Frontal cortex (tissue), 4 donors: ENCODE results near the gene MT1X. TPM values are rescaled to one million over a fixed set of nuclear protein-coding genes. Genes with fewer than 3 reads are reported as not detected.
"Not testable (repeated sequence)": the region's sequence is repeated elsewhere in the genome, so short reads cannot be mapped to it uniquely, and the experiment has no call there.

Experiments
- DNase-seq, 2 donors: peaks; one replicate each; pipeline ENCODE4 v3.0.0; 2012; ENCODE audit warnings: low spot score in 2 of 2
- FAIRE-seq: peaks from 2 replicates; lab custom pipeline; 2012; peaks lifted over from hg19 to GRCh38; lab: Jason Lieb, UNC
- total RNA-seq: library from RNA; depleted of rRNA; stranded (reverse); fragments of >200 nt; gene quantifications from one replicate; pipeline ENCODE4 v1.2.3, GENCODE V29; 2014
- donor health status: control.
- donor health status: control.
- donor health status: control.

MT1X gene
- total RNA-seq, 1 donor from 2014 or later, result 7.7 TPM

- not testable (repeated sequence) for DNase-seq, FAIRE-seq
Observed at GRCh38 chr16:56674570-56674969, 7.7 kb upstream of the MT1X start.

- no peak for FAIRE-seq
- no peak for DNase-seq
Observed at GRCh38 chr16:56675685-56676210, 6.5 kb upstream of the MT1X start.

DNA sequence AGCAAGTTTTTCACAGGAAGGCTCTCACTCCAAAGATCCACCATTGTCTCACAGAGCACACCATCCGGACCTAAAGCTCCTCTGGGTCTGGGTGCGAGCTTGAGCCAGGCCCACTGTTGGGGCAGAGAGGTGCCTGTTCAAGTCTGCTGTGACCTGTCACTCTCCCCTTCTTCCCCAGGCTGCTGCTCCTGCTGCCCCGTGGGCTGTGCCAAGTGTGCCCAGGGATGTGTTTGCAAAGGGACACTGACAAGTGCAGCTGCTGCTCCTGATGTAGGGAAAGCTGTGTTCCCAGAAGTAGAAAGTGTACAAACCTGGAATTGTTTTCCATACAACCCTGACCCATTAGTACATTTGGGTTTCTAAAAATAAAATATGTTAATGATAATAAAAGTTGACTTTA is 4.8 kb upstream of the MT1X start:
- DNase-seq (no peak), FAIRE-seq (no peak)

DNA sequence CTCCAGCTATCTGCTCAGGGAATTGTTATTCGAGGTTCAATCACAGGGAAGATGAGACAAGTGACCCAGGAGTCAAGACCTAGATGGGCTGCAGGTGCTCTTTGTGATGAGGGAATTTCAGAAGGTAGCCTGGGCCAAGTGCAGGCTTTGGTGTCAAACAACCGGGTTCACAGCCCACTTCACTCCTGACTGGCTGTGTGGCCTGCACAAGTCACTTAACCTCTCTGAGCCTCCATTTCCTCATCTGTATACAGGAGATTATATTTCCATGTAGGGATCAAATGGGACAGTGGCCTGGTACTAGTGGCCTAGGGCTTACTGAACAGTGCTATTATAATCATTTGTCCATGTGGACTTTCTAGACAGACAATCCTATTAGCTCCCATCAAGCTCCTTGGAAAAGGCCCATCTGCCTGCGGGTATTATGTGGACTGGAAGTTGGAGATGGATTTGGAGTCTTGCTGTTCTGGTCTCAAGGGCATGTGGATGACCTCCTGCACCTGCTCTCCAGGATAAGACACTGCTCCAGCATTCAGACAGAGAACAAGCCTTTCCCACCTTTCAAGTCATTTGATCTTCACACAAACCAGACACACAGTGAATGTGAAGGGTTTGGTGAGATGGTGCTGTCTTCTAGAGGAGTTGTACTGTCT is 3.1 kb upstream of the MT1X start:
- DNase-seq, result no peak
- no peak for FAIRE-seq

DNA sequence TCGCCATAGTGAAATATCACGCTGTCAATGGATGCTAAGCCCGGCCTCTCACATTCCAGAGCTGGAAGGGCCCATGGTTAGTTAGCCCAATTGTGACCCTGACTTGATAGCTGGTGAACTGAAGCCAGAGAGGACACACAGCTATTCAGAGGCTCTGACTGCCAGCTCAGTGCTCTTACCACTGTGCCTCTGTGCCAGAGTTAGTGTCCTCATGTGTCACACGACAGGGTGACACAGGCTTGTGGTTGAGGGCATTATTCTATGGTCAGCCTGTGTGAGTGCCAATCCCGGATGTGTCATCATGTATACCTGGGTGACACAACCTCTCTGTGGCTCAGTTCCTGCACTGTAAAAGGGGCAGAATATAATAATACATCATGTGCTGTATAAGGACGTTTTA is 2.5 kb upstream of the MT1X start:
- DNase-seq (no peak), FAIRE-seq (no peak)

DNA sequence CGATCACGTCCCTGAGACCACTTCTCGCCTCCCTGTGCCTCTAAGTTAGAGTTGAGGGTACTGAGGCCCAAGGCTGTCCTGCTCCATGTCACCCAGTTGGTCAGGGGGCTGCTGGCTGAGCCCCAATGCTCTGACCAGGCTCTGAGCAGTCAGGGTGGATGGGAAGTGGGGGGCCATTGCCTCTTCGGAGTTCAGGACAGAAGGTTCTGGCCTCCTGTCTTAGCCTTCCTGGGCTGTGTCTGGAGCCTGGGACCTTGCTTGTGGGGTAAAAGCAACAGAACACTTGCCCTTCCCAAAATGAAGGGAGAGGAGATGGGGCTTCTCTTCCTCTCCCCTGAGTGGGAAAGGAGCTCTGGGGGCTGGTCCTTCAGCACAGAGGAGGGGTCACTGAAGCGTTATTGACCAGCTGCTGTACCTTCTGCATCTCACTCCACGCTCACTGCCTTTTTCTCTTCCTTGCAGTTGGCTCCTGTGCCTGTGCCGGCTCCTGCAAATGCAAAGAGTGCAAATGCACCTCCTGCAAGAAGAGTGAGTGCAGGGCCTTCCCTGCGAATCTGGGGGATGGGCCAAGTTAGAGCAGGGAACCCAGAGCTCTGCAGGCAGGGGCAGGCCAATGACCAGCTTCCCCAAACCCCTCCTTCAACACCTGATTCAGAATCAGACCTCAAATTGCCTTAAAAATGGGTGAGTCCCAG is 580 bp downstream of the MT1X start:
- FAIRE-seq, result no peak

DNA sequence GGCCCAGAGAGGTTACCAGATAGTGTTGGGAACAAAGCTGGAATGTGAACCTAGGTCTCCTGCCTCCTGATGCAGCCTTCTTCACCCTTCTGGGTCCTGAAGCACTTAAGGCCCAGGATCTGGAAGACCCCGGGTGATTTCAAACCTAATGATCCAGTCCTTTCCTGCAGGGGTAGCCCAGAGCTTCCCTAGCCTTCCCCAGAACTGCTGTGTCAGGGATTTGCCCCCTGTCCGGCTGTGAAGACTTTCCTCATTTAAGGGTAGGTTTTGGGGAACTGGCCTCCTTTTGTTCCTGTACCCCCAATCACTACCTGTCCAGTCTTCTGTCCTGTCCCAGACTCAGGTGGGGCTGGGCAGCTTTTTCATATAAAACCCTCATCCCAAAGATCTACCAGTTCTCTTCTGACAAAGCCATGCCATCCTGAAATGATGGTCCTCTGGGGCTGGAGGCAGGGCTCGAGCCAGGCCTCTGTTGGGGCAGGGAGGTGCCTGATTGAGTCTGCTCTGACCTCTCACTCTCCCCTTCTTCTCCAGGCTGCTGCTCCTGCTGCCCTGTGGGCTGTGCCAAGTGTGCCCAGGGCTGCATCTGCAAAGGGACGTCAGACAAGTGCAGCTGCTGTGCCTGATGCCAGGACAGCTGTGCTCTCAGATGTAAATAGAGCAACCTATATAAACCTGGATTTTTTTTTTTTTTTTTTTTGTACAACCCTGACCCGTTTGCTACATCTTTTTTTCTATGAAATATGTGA is 1.3 kb downstream of the MT1X start:
- FAIRE-seq, result no peak
- no peak for DNase-seq

More for the DNA sequence above, 580 bp downstream of the MT1X start:
- no peak for DNase-seq

DNA sequence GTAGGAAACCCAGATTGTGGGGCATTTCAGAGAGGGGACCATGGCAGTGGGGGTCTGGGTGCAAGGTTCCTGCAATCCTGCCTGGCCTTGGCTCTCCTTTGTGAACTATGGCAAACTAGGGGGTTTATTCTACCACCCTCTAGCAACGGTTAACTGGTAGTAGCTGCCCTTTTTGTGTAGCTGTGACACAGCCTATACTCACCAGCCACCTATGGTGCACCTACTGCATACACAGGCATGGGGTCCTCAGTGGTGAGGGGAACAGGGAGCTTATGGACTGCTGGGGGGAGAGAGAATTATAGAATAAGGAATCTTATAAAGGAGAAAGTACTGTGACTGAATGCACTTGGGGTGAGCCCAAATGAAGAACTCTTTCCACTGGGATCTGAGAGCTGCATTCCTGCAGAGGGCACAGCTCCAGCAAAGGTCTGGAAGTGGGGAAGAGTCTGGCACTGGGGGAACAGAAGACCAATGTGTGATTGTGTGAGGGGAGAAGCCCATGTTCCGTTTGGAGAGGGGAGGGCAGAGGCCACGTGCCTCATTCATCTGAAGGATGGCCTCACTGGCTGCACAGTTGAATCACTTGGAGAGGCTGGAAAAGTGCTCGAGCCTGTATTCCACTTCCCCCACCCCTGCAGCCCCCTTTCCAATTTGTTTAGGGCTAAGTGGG is 2.1 kb downstream of the MT1X start:
- DNase-seq (no peak), FAIRE-seq (no peak)

DNA sequence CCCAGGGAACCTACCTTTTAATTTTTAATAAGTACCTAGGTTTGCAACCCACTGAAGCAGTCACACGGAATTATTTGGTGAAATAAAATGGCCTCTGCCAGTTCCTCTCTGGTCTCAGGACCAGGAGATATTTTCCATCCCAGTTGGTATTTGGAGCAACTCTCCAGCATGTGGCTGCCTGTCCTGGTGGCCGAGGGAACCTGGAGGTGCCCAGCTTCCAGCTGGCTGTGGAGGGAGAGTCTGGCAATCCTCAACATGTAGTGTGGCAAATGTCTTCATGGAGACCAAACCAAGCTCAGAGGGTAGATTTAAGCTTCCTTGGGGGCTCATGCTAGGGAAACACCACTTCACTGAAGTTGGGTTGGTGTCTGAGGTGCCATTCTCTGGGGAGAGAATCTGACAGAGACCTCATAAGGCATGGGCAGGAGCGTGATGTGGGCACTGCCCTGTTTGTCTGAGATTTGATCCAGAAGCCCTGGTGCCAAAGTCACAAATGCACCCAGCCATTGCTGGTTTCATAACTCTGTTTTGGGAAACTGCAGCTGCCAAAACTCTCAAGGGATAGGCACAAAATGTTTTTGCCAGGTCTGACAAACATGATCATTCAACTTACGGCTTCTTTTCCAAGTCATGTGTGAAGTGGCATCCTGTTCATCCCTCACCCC is 2.8 kb downstream of the MT1X start:
- DNase-seq (no peak), FAIRE-seq (no peak)

DNA sequence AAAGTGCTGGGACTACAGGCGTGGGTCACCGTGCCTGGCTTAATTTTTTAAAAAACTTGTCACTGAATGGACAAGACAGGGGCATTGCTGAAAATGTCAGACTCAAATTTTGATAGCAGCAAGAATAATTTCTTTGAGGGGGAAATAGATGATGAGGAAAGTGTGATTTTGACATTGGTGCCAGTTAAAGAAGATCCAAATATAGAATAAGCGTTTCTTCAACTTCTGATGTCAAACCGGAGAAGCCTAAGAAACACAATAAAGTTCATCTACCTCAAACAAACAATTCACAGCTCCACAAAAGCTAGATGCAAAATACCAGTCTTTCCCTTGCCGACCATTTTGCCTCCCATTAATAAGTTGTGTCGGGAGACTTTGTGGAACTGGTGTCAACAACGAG is 4.5 kb downstream of the MT1X start:
- FAIRE-seq (no peak), DNase-seq (no peak)

- DNase-seq, result no peak
- no peak for FAIRE-seq
Observed at GRCh38 chr16:56688762-56689161, 6.5 kb downstream of the MT1X start.

DNA sequence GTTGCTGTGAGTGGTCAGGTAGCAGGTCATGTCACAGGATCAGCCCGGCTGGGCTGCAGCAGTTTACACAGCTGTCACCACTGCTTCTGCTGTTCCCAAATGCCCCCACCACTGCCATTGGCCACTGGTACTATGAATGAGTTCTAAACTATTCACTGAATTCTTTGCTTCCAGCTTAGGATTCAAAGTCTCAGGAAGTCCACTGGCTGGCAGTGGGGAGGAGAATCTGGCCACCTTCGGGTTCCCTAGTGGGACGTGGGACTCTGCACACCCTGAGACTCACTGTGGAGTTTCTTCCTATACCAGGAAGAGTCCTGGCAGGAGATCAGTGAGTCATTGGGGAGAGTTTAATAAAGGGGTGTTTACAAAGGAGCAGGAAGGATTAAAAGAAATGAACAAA is 6.9 kb downstream of the MT1X start:
- DNase-seq, result no peak
- FAIRE-seq, result no peak

DNA sequence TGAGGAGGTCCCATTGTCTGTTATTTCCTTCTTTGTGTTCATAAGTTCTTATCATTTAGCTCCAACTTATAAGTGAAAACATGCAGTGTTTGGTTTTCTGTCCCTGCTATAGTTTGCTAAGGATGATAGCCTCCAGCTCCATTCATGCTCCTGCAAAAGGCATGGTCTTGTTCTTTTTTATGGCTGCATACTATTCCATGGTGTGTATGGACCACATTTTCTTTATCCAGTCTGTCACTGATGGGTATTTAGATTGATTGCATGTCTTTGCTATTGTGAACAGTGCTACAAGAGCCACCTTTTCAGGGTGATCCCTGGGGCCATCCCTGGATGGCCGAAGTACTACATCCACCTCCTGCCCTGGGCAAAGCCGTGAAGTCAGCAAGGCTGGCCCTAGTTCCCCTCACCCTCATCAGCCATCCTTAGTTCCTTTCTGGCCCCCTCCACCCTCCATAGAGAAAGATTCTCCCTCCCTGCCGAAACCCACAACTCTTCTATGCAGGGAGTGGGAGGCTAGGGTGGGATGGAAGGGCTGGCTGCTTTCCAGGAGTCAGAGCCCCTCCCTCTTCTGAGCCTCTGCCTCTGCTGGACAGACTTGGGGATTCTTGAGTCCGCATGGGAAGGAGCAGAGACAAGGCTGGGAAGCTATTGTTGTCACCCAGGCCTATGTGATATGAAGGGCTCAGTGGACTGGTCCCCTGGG is 8.3 kb downstream of the MT1X start:
- DNase-seq (no peak), FAIRE-seq (no peak)

DNA sequence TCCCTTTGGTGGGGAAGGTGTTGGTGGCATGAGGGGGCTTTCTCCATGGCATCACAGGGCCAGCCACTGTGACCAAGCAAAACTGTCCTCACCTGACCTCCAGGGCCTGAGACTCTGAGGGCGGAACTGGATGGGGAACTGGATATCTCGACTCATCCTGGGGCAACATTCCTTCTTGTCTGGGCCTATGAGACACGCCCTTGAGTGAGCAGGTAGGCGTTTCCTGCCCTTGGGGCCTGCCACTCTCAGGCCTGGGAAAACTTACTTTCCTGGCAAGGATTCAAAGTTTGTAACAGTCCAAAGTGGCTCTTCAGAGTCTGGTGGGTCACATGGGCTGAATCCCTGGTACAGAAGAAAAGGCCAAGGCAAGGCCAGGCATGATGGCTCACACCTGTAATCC is 9.6 kb downstream of the MT1X start:
- no peak for DNase-seq
- FAIRE-seq, result no peak

DNA sequence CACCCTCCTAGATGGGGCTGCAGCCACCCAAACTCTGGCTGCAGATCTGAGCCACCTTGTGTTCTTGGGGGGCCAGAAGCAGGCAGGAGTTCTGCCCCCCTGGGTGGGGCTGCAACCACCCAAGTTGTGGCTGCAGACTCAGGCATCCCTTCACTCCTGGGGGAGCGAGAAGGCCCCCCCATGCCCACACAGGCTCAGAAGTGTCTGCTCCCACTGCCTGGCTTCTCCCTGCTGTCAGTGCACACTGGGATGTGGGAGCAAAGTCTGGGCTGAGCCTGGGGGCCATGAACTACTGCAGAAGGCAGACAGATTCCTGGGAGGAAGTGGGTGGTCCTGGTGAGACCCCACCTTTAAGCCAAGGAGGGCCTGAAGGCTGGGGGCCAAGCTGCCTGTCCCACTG is 13.0 kb downstream of the MT1X start:
- no peak for DNase-seq
- FAIRE-seq, result no peak

DNA sequence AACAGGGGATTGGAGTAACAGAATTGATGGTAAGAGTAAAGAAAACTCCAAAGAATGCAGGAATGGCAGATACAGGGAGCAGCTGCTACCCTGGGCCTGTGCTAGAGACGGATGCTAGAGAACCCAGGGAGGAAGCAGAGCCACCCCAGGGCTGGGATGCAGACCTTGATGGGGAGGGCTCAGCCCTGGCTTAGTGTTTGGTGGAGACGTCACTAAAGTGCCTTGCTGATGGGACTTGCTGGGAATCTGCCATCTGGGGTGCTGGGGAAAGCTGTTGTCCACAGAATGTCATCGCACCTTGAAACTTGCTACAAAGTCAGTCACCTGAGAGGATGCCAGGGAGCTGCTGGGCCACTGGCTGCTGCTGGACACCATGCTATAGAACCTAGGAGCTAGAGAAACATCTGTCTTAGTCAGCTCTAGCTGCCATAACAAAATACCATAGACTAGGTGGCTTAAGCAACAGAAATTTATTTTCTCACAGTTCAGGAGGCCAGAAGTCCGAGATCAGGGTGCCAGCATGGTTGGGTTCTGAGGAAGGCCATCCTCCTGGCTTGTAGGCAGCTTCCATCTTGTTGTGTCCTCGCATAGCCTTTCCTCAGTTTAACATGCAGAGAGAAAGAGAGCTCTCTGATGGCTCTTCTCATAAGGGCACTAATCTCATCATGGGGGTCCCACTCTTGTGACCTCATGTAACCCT is 15.3 kb downstream of the MT1X start:
- FAIRE-seq, result no peak
- DNase-seq, result no peak

DNA sequence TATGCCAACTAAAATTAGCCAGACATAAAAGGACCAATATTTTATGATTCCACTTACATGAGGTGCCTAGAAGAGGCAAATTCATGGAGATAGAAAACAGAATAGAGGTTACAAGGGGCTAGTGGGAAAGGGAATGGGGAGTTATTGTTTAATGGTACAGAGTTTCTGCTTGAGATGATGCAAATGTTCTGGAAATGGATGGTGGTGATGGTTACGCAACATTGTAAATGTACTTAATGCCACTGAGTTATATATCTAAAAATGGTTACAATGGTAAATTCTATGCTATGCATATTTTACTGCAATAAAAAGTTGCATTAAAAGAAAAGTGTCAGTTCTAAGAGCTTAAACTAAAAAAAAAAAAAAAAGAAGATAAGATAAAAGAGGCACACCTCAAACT is 17.9 kb downstream of the MT1X start:
- FAIRE-seq (no peak), DNase-seq (no peak)

DNA sequence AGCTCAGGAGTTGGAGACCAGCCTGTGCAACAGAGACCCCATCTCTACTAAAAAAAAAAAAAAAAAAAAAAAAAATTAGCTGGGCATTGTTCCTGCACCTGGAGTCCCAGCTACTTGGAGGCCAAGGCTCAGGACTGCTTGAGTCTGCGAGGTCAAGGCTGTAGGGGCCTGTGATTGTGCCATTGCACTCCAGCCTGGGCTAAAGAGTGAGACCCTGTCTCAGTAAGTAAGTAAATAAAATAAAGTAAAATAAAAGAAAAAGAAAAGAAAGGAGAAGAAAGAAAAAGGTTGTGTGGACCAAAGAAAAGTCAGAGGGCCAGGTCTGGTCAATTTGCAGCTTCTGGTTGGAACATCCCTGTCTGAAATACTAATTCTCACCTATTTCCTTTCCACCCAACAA is 18.4 kb downstream of the MT1X start:
- FAIRE-seq, result no peak

DNA sequence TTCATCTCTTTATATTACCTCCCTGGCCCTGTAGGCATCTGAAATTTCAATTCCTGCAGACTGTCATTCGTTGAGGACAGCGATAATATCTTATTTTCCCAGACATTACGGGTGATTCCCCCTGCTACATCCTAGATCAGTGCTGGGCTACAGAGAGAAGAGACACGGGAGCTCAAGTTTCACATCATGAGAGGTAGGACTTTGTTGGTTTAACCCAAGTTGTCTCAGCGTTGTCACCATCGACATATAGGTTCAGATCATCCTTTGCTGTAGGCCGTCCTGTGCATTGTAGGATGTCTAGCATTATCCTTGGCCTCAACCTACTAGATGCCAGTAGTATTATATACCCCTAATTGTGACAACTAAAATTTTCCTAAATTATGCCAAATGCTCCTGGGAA is 19.3 kb downstream of the MT1X start:
- DNase-seq (no peak), FAIRE-seq (no peak)

More for the DNA sequence above, 18.4 kb downstream of the MT1X start:
- no peak for DNase-seq
